NB4 (cell line): Measurements from ENCODE around the gene TSNAXIP1.

Experiments used
- POLR2A ChIP-seq: IDR thresholded peaks from 2 replicates; pipeline ENCODE4 v1.6.1; 2011; ENCODE audit warnings: mild to moderate bottlenecking; ENCODE audit not compliant: insufficient read length; ENCODE audit errors: extremely low read depth
- TF ChIP-seq, protein P1 (sequence below): IDR thresholded peaks from one replicate; pipeline ENCODE4 v1.5.1; 2012; ENCODE audit warnings: low read depth, low read length
- TF ChIP-seq, protein P2 (sequence below): IDR thresholded peaks from 2 replicates; pipeline ENCODE4 v1.6.1; 2011; ENCODE audit warnings: low read depth, low read length

- TF ChIP-seq, protein P1, sequence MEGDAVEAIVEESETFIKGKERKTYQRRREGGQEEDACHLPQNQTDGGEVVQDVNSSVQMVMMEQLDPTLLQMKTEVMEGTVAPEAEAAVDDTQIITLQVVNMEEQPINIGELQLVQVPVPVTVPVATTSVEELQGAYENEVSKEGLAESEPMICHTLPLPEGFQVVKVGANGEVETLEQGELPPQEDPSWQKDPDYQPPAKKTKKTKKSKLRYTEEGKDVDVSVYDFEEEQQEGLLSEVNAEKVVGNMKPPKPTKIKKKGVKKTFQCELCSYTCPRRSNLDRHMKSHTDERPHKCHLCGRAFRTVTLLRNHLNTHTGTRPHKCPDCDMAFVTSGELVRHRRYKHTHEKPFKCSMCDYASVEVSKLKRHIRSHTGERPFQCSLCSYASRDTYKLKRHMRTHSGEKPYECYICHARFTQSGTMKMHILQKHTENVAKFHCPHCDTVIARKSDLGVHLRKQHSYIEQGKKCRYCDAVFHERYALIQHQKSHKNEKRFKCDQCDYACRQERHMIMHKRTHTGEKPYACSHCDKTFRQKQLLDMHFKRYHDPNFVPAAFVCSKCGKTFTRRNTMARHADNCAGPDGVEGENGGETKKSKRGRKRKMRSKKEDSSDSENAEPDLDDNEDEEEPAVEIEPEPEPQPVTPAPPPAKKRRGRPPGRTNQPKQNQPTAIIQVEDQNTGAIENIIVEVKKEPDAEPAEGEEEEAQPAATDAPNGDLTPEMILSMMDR: no peak
- TF ChIP-seq, protein P2, sequence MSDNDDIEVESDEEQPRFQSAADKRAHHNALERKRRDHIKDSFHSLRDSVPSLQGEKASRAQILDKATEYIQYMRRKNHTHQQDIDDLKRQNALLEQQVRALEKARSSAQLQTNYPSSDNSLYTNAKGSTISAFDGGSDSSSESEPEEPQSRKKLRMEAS: no peak
- TF ChIP-seq POLR2A: no peak
Measured at GRCh38 chr16:67764158-67764667, 42.5 kb upstream of the TSNAXIP1 start.
